Measurements from ENCODE around the gene REN.

REN gene

DNA sequence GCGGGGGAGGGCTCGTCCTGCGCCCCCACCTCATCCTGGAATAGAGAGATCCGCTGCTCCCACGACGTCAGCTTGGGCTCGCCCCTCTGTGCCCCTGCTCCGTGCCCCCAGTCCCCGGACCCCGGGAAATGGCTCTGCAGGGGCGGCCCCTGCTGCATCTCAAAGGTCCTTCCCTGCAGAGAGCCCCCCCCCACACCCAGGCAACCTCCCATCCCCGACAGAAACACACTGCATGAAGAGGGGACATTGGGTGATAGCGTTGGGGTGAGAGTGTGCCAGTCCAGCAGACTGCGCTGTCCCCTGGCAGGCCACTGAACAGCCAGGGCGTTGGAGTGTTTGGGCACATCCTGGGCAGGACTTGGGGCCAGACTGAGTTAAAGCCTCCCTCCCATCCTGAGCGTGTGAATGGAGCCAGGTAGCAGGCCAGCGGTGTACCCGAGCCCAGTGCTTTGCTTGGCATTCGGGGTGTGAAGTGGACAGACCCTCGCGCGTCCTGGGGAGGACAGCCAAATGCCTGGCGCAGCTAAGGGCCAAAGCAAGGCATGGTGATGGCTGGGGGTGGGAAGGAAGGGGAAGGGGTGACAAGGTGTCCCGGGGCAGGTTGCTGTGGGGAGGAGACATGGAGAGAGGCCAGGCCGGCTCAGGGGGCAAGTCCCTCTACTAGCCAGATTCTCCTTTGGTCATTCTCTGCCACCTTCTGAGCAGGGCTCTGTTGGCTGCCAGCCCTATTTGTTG, 13.7 kb downstream of the REN start:
- Histone ChIP-seq H3K4me3 (ENCODE audit: low read depth in 1 of 2, low read length in 1 of 2) (peak overlapping the region in 1 of 2 experiments; percentile 30), H3K4me1 (ENCODE audit: control insufficient read depth in 1 of 2, insufficient read depth in 1 of 2, low read depth in 1 of 2, low read length in 1 of 2) (peaks cover 0 to 13% of the 10 kb centered on the region in 2 experiments), H3K27ac (no peak overlapping the region), H3K27me3 (peaks cover 77% of the 10 kb centered on the region), H3K9me3 (no peaks in the 10 kb centered on the region), H3K36me3 (no peaks in the 10 kb centered on the region)
- TF ChIP-seq, protein P1, sequence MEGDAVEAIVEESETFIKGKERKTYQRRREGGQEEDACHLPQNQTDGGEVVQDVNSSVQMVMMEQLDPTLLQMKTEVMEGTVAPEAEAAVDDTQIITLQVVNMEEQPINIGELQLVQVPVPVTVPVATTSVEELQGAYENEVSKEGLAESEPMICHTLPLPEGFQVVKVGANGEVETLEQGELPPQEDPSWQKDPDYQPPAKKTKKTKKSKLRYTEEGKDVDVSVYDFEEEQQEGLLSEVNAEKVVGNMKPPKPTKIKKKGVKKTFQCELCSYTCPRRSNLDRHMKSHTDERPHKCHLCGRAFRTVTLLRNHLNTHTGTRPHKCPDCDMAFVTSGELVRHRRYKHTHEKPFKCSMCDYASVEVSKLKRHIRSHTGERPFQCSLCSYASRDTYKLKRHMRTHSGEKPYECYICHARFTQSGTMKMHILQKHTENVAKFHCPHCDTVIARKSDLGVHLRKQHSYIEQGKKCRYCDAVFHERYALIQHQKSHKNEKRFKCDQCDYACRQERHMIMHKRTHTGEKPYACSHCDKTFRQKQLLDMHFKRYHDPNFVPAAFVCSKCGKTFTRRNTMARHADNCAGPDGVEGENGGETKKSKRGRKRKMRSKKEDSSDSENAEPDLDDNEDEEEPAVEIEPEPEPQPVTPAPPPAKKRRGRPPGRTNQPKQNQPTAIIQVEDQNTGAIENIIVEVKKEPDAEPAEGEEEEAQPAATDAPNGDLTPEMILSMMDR (IDR thresholded peaks at IDR 0.05) = no peak

DNA sequence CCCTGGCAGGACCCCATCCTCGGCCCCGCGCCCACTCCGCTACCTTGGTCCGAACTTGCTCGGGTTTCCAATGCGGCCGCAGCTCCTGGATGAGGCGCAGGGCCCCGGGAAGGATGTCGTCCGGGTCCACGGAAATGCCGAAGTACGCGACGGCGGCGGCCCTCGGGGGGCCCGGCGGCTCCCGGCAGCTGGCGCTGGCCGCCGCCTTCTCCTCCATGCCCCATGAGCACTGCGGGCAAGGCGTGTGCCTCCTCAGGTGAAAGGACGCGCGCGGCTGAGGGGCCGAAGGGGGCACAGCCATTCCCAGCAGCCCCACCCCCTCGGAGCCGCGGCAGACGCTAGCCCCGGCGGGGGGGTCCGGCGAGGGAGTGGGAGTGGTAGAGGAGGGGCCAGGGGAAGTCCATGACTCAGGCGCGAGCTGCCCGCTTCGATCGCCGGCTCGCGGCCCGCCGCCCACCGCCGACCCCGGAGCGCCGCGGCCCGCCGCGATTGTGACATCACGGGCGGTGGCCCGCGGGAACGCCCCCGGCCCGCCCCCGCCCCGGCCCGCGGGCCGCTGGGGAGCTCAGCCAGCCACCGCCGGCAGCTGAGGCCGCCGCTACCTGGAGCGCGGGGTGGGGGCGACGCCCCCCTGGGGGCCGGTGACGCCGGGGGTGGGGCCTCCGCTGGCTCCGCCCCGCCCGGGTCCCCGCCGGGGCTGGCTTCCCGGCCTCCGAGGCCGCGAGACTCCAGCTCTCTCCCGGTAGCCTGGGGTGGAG, 14.4 kb downstream of the REN start, which contains the start of gene ETNK2:
TSS of gene ETNK2 (minus strand) at position 493 of the 758 bp plus-strand sequence. CDS start at position 301, 192 bp downstream.
- Histone ChIP-seq H3K4me3 (ENCODE audit: low read depth in 1 of 2, low read length in 1 of 2) (peak within 1 kb of the TSS in 1 of 2 experiments; percentile 30), H3K9me3 (no peaks in the 10 kb centered on the region), H3K4me1 (ENCODE audit: control insufficient read depth in 1 of 2, insufficient read depth in 1 of 2, low read depth in 1 of 2, low read length in 1 of 2) (peaks cover 0 to 13% of the 10 kb centered on the region in 2 experiments), H3K27ac (no peak within 1 kb of the TSS), H3K36me3 (no peaks in the 10 kb centered on the region), H3K27me3 (peaks cover 75% of the 10 kb centered on the region)
- TF ChIP-seq, protein P1 (IDR thresholded peaks at IDR 0.05) = no peak

DNA sequence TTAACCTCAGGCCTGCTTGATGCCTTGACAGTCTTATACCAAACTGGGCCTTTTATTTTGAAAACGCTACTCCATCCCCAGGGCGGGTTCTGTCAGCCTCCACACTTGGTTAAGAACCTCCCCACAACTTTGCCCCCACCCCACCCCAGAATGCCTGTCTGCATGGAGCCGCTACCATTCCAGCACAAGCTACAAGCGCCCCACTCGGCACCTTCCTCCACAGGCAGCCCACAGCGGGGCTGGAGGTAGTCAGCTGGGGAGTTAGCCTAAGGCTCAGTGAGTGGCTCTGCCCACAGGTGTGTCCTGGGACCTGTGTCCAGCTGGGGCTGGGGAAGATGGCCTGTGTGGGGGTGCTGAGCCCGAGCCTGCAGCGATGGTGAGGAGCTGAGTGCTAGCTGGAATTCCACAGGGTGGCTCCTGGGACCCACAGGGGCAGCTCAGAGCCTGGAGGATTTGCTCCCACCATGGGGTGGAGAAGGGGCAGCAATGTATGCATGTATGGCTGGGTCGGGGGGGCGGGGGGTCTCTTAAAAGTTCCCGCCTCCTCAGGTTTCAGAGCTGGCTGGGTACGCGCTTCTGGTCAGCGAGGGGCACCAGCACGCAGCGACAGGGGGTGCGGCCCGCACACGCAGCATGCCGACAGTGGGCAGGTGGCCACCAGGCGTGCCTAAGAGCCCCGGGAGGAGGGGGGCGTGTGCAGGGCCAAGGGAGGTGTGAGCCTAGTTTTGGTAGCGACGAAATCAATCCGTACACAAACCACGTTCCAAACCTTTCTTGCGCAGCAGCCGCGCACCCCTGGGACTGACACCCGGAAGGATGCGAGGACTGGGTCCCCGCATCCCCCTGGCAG, 15.2 kb downstream of the REN start:
- no peak overlapping the region for H3K27ac ChIP-seq
- TF ChIP-seq, protein P1 (IDR thresholded peaks at IDR 0.05) = no peak
- peak overlapping the region in 1 of 2 experiments; percentile 19 for H3K4me3 ChIP-seq (ENCODE audit: low read depth in 1 of 2, low read length in 1 of 2)

DNA sequence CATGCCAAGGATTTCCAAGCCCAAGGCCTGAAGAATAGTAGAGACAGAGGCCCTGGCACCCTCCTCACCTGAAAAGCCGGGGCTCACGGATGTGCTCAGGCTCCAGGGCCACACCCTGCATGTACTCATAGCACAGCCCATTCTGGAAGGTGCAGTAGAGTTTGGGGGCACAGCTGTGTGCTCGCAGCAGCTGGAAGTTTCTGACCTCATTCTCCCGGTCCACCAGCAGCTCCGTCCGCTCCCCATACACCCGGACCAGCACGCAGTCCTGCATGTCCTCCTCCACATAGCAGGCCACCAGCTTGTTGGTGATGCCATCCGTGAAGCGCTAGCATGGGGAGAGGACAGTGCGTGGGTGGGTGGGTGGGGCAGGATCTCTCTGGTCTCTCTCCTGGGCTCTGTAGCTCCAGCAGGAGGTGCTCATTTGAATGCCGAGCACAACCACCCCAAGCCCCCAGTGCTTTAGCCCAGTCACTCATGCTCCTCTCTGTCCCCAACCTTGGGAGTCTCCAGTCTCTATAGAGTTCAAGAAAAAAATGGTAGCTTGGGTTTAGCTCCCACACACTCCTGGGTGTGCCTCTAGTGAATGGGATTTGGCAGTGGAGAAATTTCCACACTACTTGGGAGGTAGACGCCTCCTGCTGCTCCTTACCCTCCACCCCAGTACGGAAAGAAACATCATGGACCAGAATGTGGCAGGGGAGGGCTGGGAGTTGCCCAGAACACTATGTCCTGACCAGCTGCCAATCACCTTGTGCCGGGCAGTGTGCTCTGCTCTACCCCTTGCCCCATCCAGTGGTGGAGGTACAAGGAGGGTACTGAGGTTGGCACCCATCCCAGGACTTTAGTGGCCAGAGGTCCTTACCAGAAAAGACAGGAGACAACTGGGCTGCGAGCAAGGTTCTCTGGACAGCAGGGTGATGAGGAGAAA, 16.2 kb downstream of the REN start:
- Histone ChIP-seq H3K4me1 (ENCODE audit: control insufficient read depth in 1 of 2, insufficient read depth in 1 of 2, low read depth in 1 of 2, low read length in 1 of 2) (peaks cover 0 to 13% of the 10 kb centered on the region in 2 experiments), H3K9me3 (no peaks in the 10 kb centered on the region), H3K4me3 (ENCODE audit: low read depth in 1 of 2, low read length in 1 of 2) (no peak overlapping the region), H3K27me3 (peaks cover 75% of the 10 kb centered on the region), H3K27ac (no peak overlapping the region), H3K36me3 (no peaks in the 10 kb centered on the region)
- TF ChIP-seq, protein P1 (IDR thresholded peaks at IDR 0.05) = no peak

More for the DNA sequence above, 15.2 kb downstream of the REN start:
- no peaks in the 10 kb centered on the region for H3K36me3 ChIP-seq
- H3K9me3 ChIP-seq = no peaks in the 10 kb centered on the region
- H3K27me3 ChIP-seq = peaks cover 75% of the 10 kb centered on the region
- peaks cover 0 to 13% of the 10 kb centered on the region in 2 experiments for H3K4me1 ChIP-seq (ENCODE audit: control insufficient read depth in 1 of 2, insufficient read depth in 1 of 2, low read depth in 1 of 2, low read length in 1 of 2)

Data from neutrophil (primary cell).